ENCODE data around the gene GFPT2.

DNA sequence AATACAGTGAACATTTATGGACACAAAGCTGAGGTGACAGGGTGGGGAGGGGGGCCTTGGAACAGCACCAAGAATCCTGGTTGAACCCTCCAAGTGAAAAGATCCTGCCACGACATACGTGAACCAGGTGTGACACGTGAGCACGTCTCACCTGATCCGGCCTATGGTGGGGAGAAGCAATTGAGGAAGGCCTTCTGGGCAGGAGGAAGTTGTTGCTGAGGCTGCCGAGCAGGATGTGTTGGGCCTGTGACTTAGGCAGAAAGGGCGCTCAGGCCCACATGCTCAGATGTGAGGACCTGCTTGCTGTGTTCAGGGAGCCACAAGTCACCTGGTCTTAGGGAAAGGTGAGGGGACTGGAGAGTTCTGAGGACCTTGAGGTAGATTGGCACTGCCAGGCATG, 58.7 kb downstream of the GFPT2 start:
- TF ChIP-seq, protein P1, sequence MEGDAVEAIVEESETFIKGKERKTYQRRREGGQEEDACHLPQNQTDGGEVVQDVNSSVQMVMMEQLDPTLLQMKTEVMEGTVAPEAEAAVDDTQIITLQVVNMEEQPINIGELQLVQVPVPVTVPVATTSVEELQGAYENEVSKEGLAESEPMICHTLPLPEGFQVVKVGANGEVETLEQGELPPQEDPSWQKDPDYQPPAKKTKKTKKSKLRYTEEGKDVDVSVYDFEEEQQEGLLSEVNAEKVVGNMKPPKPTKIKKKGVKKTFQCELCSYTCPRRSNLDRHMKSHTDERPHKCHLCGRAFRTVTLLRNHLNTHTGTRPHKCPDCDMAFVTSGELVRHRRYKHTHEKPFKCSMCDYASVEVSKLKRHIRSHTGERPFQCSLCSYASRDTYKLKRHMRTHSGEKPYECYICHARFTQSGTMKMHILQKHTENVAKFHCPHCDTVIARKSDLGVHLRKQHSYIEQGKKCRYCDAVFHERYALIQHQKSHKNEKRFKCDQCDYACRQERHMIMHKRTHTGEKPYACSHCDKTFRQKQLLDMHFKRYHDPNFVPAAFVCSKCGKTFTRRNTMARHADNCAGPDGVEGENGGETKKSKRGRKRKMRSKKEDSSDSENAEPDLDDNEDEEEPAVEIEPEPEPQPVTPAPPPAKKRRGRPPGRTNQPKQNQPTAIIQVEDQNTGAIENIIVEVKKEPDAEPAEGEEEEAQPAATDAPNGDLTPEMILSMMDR (IDR thresholded peaks at IDR 0.05), result no peak
- no peak for TF ChIP-seq POLR2A (IDR thresholded peaks at IDR 0.05)
